OCI-LY7 (cell line): ENCODE measurements around the gene AQP9.

Experiments
- CTCF ChIP-seq: fragments of 200-600 bp; sonication (generic); conservative IDR thresholded peaks from 2 replicates; pipeline ENCODE4 v1.5.1; 2014; ENCODE audit warnings: mild to moderate bottlenecking, antibody characterized with exemption, low read length, moderate library complexity, mixed read lengths
- EZH2phosphoT487 ChIP-seq: fragments of 200-600 bp; sonication (generic); IDR thresholded peaks from 2 replicates; pipeline ENCODE4 v1.6.1; 2018; ENCODE audit warnings: low read depth, borderline replicate concordance, mild to moderate bottlenecking, mixed run types, antibody characterized with exemption, low read length, moderate library complexity, mixed read lengths

- no peak for TF ChIP-seq CTCF
- TF ChIP-seq EZH2phosphoT487 = no peak
Measured at GRCh38 chr15:58161436-58161930, 23.3 kb downstream of the AQP9 start.
